ENCODE data around the gene EML1.
"Not testable (repeated sequence)": the region's sequence is repeated elsewhere in the genome, so short reads cannot be mapped to it uniquely, and the experiment has no call there.

Gene EML1

GRCh38 chr14:99760817-99761216 lies 32.4 kb upstream of the EML1 start:
- DNase-seq (ENCODE audit: low spot score), result no peak
- in situ Hi-C loops (cut with MboI; ENCODE audit: low pct_unique_long_range_greater_than_20kb, low sequenced_read_pairs, unreplicated experiment), result no loop called here
- TF ChIP-seq CTCF (IDR thresholded peaks at IDR 0.05; ENCODE audit: extremely low read depth, insufficient read depth, missing control alignments), result no peak

GRCh38 chr14:99762911-99763310 lies 30.3 kb upstream of the EML1 start:
- DNase-seq (ENCODE audit: low spot score); in situ Hi-C loops (cut with MboI; ENCODE audit: low pct_unique_long_range_greater_than_20kb, low sequenced_read_pairs, unreplicated experiment): not testable (repeated sequence)

- no peak for TF ChIP-seq CTCF (IDR thresholded peaks at IDR 0.05; ENCODE audit: extremely low read depth, insufficient read depth, missing control alignments)
- in situ Hi-C loops (cut with MboI; ENCODE audit: low pct_unique_long_range_greater_than_20kb, low sequenced_read_pairs, unreplicated experiment), result no loop called here
- DNase-seq (ENCODE audit: low spot score), result no peak
Observed at GRCh38 chr14:99763527-99764221, 29.5 kb upstream of the EML1 start.

- no peak for TF ChIP-seq CTCF (IDR thresholded peaks at IDR 0.05; ENCODE audit: extremely low read depth, insufficient read depth, missing control alignments)
- in situ Hi-C loops (cut with MboI; ENCODE audit: low pct_unique_long_range_greater_than_20kb, low sequenced_read_pairs, unreplicated experiment), result no loop called here
- no peak for DNase-seq (ENCODE audit: low spot score)
Observed at GRCh38 chr14:99764222-99764706, 28.9 kb upstream of the EML1 start.

GRCh38 chr14:99768381-99768780 lies 24.8 kb upstream of the EML1 start:
- DNase-seq (ENCODE audit: low spot score), result no peak
- in situ Hi-C loops (cut with MboI; ENCODE audit: low pct_unique_long_range_greater_than_20kb, low sequenced_read_pairs, unreplicated experiment), result no loop called here
- TF ChIP-seq CTCF (IDR thresholded peaks at IDR 0.05; ENCODE audit: extremely low read depth, insufficient read depth, missing control alignments), result no peak

GRCh38 chr14:99769123-99769522 lies 24.1 kb upstream of the EML1 start:
- in situ Hi-C loops (cut with MboI; ENCODE audit: low pct_unique_long_range_greater_than_20kb, low sequenced_read_pairs, unreplicated experiment), result no loop called here
- no peak for TF ChIP-seq CTCF (IDR thresholded peaks at IDR 0.05; ENCODE audit: extremely low read depth, insufficient read depth, missing control alignments)
- DNase-seq (ENCODE audit: low spot score), result no peak

- TF ChIP-seq CTCF (IDR thresholded peaks at IDR 0.05; ENCODE audit: extremely low read depth, insufficient read depth, missing control alignments), result no peak
- in situ Hi-C loops (cut with MboI; ENCODE audit: low pct_unique_long_range_greater_than_20kb, low sequenced_read_pairs, unreplicated experiment), result no loop called here
- DNase-seq (ENCODE audit: low spot score), result no peak
Observed at GRCh38 chr14:99769799-99770198, 23.4 kb upstream of the EML1 start.

Data from GM13977 (cell line).